NCI-H128 (cell line): ENCODE data around the gene AHNAK2.
"Not testable (repeated sequence)": the region's sequence is repeated elsewhere in the genome, so short reads cannot be mapped to it uniquely, and the experiment has no call there.

ENCODE experiments used
- DNase-seq: peaks from one replicate; lab custom pipeline; 2025; ENCODE audit not compliant: unreplicated experiment; lab: John Stamatoyannopoulos, UW

Gene AHNAK2

DNA sequence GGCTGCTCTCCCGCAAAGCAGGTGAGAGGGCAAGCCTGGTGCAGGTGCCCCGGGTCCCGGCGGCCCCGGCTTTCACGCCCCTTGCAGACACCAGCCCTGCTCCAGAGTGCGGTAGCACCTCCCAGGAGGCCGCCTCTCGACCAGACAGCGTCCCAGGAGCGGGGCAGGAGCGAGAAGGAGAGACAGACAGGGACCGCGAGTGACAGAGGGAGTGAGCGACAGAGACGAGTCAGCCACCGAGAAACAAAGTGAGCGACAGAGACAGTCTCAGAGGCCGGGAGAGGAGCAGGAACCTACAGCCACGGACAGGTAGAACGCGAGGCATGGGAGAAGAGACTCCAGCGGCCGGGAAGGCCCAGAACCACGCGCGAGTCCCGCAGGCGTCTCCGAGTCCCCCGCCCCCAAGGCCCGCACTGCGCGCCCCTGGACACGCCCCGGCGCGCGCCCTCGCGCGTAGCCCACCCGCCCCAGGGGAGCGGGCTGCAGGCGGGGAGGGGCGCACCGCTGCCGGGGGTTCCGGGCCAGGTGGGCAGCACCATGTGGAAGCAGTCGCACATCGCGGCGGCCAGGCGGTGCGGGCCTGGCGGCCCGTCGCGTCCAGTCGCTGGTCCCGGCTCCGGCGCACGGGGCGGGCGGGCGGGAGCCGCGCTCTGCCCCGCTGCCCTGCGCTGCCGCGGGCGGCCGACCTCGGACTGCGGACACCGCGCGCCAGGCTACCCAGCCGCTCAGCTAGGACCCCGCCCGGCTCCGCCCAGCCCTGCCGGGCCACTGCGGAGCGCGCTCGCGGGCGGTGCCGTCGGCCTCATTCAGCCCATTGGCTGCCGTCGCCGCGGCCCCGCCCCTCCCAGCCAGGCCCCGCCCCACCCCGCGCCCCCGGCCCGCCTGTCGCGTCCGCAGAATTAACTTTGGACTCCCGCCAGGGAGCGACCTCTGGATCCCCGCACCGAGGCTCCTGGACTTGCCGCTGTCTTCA lies at the start of gene AHNAK2:
Gene AHNAK2 (minus strand): TSS at position 694 of the 973 bp plus-strand sequence. CDS start 137 bp downstream, at position 557.
- peak; percentile 26 for DNase-seq

DNA sequence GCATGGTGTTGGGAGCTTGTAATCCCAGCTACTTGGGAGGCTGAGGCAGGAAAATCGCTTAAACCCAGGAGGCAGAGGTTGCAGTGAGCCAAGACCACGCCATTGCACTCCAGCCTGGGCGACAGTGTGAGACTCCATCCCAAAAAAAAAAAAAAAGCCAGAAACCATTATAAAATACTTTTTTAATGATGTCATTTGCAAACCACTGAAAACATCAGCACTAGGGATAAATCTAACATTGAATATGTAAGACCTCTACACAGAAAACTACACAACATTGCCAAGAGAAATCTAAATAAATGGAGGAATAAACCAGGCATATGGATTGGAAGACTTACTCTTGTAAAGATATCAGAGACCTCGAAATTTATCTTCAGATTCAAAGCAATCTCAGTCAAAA lies 49.5 kb upstream of the AHNAK2 start:
- not testable (repeated sequence) for DNase-seq

DNA sequence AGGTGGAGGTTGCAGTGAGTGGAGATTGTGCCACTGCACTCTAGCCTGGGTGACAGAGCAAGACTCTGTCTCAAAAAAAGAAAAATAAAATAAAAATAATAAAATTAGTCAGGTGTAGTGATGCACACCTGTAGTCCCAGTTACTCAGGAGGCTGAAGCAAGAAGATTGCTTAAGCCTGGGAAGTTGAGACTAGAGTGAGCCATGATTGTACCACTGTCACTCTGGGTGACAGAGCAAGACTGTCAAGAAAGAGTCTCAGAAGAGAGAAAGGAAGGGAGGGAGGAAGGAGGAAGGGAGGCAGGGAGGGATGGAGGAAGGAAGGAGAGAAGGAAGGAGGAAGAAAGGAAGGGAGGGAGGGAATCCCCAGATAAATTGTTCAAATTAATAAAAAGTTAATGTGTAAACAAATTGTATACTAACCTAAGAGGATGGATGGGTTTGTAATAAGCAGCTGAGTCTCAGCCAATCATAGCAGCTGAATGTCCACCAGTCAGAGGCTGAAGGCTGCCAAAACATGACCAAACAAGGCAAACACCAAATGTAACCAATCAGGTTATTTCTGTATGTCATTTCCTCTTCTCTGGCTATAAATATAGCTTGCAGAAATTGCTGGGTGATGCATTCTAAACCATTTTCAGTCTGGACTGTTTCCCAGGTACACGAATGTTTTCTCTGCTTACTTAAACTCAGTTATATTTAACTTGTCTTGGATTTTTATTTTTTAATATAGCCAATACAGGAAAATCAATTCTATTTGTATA lies 48.8 kb upstream of the AHNAK2 start:
- no peak for DNase-seq

DNA sequence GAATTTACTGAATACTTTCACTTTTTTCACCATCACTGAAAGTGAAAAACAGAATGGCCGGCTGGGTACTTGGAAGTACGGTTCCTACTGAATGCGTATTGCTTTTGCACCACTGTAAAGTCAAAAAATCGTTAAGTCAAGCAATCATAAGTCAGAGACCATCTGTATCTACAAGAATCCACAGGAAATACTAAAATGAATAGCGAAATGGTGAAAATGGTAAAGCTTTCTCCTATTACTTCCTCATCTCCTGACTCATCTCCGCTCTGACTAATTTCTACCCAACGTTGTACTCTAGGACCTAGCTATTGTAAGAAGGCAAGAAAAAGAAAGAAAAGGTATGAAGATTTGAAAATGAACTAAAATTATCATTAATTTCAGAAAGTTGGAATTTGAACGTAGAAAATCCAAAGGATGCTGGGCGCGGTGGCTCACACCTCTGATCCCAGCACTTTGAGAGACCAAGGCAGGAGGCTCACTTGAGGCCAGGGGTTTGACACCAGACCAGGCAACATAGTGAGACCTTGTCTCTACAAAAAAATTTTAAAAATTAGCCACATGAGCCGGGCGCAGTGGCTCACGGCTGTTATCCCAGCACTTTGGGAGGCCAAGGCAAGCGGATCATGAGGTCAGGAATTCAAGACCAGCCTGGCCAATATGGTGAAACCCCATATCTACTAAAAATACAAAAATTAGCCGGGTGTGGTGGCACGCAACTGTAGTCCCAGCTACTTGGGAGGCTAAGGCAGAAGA lies 48.0 kb upstream of the AHNAK2 start:
- no peak for DNase-seq

DNA sequence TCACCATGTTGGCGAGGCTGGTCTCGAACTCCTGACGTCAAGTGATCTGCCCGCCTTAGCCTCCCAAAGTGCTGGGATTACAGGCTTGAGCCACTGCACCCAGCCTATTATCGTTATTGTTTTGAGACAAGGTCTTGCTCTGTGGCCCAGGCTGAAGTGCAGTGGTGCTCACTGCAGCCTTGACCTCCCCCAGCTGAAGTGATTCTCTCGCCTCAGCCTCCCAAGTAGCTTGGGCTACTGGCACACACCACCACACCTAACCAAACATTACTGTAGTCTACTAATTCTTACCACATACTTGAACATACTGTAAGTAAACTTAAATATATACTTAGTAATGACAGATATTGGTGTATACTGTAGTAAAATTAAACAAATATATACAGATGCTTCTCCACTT lies 47.3 kb upstream of the AHNAK2 start:
- no peak for DNase-seq

DNA sequence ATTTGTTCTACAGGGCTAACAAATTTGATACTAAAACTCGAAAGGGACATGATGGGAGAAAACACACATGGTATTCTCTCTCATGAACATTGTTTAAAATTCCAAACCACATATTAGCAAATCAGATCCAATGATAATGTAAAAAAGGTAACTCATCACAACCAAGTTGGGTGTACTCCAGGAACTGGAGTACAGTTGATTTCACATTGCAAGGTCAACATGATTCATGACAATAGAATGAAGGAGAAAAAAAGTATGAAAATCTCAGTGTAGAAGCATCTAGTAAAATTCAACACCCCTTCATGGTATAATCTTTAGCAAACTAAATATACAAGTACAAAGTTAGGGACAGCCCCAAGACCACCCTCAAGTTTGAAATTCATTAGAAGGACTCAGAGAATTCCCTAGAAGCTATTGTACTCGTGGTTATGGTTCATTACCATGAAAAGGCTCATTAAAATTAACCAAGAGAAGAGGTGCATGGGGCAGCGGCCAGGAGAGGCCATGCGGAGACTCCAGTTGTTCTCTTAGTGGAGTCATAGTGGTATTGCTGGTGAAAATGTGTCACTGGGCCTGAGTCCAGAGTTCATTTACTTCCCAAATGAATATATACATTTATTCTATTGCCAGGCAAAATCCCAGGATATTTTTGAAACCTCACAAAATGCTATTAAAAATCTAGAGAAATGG lies 45.8 kb upstream of the AHNAK2 start:
- DNase-seq = no peak

DNA sequence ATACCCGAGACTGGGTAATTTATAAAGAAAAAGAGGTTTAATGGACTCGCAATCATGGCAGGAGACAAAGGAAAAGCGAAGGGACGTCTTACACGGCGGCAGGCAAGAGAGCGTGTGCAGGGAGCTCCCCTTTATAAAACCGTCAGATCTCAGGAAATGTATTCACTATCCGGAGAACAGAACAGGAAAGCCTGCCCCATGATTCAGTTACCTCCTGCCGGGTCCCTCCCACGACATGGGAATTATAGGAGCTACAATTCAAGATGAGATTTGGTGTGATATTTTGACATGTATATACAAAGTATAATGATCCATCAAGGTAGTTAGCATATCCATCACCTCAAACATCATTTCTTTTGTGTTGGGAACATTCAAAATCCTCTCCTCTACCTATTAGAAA lies 45.0 kb upstream of the AHNAK2 start:
- DNase-seq = no peak

DNA sequence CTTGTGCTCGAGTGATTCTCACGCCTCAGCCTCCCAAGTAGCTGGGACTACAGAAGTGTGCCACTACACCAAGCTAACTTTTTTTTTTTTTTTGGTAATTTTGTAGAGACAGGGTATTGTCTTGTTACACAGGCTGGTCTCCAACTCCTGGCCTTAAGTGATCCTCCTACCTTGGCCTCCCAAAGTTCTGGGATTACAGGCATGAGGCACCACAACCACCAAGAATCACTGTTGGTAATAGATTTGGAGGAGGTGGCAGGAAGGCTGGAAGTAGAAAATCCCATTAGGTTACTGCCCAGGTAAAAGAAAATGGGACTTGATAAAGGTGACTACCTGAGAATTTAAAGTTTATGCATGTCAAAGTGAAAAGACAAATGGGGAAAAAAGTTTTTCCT lies 44.1 kb upstream of the AHNAK2 start:
- DNase-seq = no peak

DNA sequence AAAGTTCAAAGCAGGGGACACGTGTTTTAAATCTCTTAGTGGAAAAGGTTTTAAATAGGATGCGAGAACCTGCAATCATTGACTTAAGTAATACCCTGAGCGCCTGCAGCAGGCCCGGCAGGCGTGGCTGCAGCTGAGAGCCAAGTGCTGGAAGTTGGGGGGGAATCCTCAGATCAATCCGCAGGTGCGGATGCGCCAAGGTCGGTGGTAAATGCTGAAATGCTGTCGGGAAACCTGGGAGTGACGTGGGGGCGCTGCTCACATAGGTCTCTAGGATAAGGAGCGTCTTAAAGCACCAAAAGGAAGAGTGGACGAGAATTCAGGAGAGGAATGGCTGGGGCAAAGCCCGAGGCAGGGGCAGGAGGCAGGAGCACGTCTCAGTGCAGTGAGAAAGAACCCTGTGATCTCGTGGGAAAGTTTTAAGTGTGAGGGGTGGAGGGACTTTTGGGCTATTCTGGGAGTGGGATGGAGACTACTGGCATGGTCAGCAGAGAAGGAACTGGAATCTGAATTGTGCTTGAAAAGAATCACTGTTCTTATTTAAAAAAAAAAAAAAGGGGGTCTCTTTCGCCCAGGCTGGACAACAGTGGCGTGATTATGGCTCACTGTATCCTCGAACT lies 43.6 kb upstream of the AHNAK2 start:
- DNase-seq = peak; percentile 51

DNA sequence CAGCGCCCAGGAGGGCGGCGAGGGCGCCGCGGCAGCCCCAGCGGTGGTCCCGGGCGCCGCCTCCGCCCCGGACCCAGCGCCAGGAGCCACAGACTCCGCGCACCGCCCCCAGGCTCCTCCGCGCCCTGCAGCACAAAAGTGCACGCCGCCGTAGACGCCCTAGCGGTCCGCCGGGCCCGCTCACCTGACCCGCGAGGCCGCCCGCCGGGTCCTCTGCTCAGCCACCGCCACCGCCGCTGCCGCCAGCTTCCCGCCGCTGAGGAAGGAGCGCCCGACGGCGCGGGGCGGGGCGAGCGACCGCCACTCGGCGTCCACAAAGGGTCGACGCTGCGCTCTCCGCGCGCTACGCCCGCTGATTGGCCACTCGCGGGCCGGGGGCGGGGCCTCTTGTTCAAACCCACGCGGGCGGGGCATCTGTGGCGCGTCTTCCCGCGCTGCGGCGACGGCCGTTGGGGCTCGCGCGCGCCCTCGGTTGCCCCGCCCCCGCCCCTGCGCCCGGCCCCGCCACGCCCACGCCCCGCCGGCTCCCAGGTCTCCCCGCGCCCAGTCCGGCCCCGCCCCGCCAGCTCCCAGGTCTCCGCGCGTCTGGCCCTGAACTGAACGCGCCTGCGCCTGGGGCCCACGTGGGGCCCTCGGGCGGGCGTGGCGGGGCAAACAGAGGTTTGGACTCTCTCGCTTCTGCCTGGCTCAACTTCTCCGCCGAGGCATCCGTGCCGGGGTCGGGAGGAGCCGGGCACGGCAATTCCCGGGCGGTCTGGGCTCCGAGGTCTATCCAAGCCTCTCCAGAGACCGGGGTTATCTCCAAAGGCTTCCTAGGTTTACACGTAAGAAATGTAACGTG lies 42.9 kb upstream of the AHNAK2 start, which contains the start of gene CDCA4:
Gene CDCA4 (minus strand): TSS at position 269 of the 841 bp plus-strand sequence. CDS start 9,154 bp downstream, outside the sequence.
- DNase-seq = peak; percentile 98

DNA sequence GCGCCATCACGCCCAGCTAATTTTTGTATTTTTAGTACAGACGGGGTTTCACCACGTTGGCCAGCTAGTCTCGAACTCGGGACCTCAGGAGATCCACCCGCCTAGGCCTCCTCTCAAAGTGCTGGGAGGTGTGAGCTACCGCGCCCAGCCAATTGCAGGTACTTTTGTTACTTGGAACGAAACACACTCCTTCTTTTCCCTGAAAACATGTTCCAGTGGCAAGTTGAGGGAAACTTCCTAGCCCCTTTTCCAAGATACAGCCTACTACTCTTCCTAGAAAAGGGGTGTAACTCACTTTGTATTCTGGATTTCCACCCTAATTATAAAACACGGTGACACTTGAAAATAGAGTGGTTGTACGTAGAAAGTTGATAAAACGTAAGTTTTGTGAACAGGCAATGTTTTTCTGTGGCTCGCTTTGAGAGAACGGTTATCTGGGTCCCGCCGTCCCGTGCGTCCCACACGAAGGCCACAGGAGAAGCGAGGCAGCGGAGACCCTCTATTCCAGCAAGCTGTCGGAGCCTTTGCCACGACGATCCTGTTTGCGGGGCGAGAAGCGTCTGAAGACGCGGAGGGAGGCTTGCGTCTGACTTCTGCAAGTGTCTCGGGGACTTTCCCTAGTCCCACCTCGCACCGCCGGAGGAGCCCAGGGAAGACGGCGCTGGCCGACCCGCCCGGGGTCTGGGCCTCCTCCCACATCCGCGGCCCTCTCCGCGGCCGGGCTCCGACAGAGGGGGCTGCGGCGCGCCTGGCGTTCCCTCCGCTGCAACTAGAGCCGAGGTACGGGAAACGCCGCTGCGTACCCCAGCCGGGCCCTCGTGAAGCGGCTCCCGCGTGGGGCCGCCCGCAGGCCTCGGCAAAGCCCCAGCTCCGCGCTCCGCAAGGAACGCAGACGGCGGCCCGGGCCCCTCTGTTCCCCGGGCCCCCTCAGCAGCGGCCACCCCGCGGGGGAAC lies 42.0 kb upstream of the AHNAK2 start:
- no peak for DNase-seq

DNA sequence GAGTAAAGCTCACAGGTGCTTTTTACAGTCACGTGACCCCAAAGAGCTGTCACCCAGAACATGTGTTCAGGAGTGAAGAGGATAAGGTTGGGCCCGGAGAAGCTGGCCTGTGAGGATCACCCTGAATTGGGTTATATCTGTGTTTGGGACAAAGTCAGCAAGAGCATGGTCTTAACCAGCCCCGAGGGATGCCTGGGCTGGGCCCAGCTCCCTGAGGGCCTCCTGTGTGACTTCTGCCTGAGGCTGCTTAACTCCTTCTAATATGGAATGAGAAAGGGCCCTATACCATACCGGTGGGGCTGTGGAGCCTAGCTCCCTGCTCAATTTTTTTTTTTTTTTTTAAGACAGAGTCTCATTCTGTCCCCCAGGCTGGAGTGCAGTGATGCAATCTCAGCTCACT lies 40.2 kb upstream of the AHNAK2 start:
- no peak for DNase-seq

DNA sequence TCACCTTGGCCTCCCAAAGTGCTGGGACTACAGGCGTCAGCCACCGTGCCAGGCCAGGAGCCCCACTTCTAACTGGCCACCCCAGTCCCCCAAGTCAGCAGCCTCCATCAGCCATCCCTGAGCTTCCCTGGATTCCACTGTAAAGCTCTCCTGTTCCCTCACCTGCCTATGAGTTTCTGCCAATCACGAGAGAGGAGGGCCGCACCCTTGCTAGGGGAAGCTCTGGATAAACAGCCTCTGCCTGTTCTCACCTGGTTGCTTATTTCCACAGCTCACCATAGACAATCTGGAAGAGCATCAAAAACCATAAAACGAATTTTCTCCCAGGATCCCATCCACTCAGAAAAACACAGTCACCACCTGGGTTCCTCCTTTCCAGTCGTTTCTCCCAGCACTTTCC lies 37.7 kb upstream of the AHNAK2 start:
- no peak for DNase-seq

DNA sequence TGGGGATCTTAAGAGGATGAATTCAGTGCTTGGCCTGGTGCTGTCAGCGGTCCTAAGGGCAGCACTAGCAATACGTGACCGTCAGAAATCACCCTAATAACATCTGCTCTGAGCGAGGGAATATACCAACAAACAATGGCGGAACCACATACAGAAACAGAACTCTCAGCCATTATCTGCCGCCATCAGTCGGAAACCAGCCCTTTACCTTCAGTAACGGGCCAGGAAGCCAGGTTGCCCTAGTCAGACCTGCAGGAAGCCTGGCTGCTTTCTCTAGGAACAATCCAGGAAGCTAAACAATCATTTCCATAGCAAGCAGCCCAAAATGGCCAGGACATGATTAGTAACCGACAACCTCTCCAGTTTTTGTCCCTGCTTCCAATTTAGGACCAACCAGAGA lies 37.1 kb upstream of the AHNAK2 start:
- no peak for DNase-seq

DNA sequence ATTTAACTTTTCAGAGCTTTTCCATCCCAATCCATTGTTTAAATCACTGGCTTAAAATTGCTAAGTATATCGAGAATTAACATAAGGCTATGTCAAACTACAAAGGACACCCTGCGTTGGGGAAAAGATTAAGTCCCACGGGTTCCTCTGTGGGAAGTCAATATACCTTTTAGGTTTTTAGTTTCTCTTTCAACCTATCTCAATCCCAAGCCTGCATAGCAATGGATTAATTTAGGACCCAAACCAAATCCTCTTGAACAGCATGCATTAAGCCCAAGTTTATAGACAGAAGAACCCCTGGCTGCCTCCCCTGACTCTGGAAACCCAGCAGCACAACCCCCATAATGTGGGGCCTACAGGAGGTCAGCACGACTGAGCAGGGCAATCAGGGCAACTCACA lies 36.5 kb upstream of the AHNAK2 start:
- no peak for DNase-seq

DNA sequence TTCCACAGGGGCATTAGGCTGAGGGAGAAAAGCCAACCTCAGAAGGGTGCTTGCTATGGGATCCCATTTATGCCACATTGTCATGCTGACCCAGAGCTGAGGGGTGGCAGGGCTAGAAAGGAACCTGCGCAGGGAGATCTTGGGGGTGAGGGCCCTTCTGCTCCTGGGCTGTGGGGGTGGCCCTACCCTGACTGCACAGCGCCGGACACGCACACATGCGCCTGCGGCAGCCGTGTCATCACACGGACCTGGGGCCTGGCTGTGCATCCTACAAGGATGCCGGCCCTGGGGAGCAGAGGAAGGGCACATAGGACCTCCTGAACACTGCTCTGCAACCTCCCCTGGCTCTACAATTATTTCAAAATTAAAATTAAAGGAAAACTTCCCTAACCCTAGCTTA lies 35.9 kb upstream of the AHNAK2 start:
- DNase-seq = no peak

DNA sequence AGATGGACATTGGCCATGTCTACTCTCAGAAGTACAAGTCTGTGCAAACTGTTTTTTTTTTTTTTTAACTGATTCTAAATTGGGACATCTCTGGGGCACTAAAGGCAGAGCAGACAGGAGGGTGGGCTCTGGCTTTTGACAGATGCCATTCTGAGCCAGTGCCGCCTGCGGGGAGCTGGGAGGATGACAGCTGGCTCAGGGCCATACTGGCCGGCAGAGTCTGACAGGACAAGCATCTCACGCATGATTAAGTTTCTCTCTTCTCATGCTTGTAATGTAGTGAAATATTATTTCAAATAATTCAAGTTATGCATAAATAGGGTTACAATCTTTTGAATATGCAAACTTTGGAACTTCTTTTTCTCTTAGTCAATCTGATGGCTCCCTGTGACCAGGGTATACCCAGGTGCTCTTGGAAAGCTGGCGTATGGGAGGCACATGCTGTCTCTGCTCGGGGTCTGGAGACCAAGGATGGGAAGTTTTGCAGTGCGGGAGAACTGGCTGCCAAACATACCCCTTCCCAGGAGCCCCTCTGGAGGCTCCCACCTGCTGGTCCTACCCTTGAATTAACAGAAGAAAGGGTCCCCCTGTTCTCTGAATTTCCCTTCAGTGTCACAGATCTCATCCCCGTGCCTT lies 35.1 kb upstream of the AHNAK2 start:
- no peak for DNase-seq
